ENCODE results near the gene ADRA2B. TPM values are rescaled to one million over a fixed set of nuclear protein-coding genes. Genes with fewer than 3 reads are reported as not detected.

The ADRA2B gene
- total RNA-seq, 6 donors from 2014 or later, result 0.15 to 1.0 (median 0.31) TPM

DNA sequence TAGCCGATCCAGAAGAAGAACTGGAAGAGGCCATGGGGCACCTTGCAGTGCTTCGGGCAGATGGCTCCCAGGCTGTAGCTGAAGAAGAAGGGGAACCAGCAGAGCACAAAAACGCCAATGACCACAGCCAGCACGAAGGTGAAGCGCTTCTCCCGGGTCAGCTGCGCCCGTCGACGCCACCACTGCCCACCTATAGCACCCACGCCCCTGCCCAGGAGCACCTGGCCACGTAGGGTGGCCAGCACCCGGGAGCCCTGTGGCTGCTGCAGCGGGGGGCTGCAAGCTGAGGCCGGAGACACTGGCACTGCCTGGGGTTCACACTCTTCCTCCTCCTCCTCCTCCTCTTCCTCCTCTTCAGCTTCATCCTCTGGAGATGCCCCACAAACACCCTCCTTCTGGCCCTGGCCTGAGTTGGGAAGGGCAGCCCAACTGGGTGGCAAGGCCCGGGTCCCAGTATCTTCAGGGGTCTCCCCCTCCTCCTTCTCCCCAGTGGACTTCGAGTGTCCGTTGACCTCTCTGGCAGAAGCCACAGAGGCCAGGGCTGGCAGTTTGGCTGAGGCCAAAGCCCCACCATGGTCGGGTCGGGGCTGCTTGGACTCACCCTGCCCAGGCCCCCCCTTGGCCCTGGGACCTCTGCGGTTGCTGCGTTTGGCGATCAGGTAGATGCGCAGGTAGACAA lies 1.3 kb downstream of the ADRA2B start:
- Histone ChIP-seq H3K27ac (no peak overlapping the region), H3K27me3 (peaks cover 0 to 22% (median 9%) of the 10 kb centered on the region in 4 donors), H3K4me1 (peaks cover 4 to 17% (median 13%) of the 10 kb centered on the region in 4 donors), H3K36me3 (no peaks in the 10 kb centered on the region), H3K9me3 (no peaks in the 10 kb centered on the region), H3K4me3 (no peak overlapping the region)
- 95 to 96% methylated on average over 22 to 24 of the region's 24 CpGs for WGBS, 2 donors
- ATAC-seq (ENCODE audit: low FRiP score in 2 of 2) (no peak), DNase-seq (no peak)
- TF ChIP-seq, protein P1, sequence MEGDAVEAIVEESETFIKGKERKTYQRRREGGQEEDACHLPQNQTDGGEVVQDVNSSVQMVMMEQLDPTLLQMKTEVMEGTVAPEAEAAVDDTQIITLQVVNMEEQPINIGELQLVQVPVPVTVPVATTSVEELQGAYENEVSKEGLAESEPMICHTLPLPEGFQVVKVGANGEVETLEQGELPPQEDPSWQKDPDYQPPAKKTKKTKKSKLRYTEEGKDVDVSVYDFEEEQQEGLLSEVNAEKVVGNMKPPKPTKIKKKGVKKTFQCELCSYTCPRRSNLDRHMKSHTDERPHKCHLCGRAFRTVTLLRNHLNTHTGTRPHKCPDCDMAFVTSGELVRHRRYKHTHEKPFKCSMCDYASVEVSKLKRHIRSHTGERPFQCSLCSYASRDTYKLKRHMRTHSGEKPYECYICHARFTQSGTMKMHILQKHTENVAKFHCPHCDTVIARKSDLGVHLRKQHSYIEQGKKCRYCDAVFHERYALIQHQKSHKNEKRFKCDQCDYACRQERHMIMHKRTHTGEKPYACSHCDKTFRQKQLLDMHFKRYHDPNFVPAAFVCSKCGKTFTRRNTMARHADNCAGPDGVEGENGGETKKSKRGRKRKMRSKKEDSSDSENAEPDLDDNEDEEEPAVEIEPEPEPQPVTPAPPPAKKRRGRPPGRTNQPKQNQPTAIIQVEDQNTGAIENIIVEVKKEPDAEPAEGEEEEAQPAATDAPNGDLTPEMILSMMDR (IDR thresholded peaks at IDR 0.05), result no peak

DNA sequence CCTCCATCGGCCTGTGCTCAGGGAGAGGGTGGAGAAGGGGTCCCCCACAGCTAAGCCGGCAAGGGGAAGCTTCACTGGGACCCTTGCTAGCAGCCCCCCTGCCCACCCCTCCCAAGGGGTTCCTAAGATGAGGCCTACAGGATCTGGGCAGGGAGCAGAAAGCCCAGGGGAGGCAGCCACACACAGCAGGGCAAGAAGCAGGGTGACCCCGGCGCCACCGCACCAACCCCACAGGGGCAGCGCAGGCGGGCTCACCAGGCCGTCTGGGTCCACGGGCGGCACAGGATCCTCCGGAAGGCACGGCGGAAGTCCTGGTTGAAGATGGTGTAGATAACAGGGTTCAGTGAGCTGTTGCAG lies 1.8 kb downstream of the ADRA2B start:
- H3K27me3 ChIP-seq, result peaks cover 0 to 22% (median 9%) of the 10 kb centered on the region in 4 donors
- 96% methylated on average over 13 of the region's 13 CpGs for WGBS, 2 donors

DNA sequence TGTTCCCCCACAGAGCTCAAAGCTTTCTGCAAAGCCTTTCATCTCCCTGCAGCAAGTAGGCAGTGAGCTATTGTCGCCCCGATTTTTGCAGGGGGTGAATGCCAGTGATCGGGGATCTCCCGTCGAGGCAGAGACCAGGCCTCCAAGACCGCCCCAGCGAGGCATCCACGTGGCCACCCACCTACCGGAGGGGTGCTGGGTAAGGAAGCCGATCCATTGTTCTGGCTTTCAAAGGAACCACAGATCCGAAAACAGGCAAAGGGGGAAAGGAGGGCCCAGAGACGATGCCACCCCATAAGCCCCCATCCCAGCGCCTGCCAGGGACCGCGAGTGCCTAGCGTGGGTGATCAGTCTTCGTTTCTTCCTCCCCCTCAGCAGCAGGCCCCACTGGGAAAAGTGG lies 2.4 kb downstream of the ADRA2B start:
- no peaks in the 10 kb centered on the region for H3K9me3 ChIP-seq
- H3K27me3 ChIP-seq, result peaks cover 0 to 22% (median 9%) of the 10 kb centered on the region in 4 donors
- H3K36me3 ChIP-seq, result no peaks in the 10 kb centered on the region
- H3K27ac ChIP-seq, result no peak overlapping the region
- WGBS, 2 donors, result 90 to 91% methylated on average over 16 to 17 of the region's 17 CpGs
- TF ChIP-seq EP300 (IDR thresholded peaks at IDR 0.05), result no peak
- no peak for TF ChIP-seq POLR2A (IDR thresholded peaks at IDR 0.05)
- TF ChIP-seq, protein P1 (IDR thresholded peaks at IDR 0.05), result no peak
- no peak for TF ChIP-seq POLR2AphosphoS5 (IDR thresholded peaks at IDR 0.05)
- DNase-seq, result no peak
- peaks cover 4 to 17% (median 13%) of the 10 kb centered on the region in 4 donors for H3K4me1 ChIP-seq
- ATAC-seq (ENCODE audit: low FRiP score in 2 of 2), result no peak
- H3K4me3 ChIP-seq, result no peak overlapping the region

More for the DNA sequence above, 1.8 kb downstream of the ADRA2B start:
- Histone ChIP-seq H3K27ac (no peak overlapping the region), H3K4me3 (no peak overlapping the region), H3K36me3 (no peaks in the 10 kb centered on the region), H3K4me1 (peaks cover 4 to 17% (median 13%) of the 10 kb centered on the region in 4 donors), H3K9me3 (no peaks in the 10 kb centered on the region)
- DNase-seq (peak in 1 of 2 donors; percentile 76), ATAC-seq (ENCODE audit: low FRiP score in 2 of 2) (no peak)
- TF ChIP-seq POLR2AphosphoS5 (IDR thresholded peaks at IDR 0.05), result no peak
- TF ChIP-seq EP300 (IDR thresholded peaks at IDR 0.05), result no peak
- no peak for TF ChIP-seq POLR2A (IDR thresholded peaks at IDR 0.05)
- TF ChIP-seq, protein P1 (IDR thresholded peaks at IDR 0.05), result no peak

DNA sequence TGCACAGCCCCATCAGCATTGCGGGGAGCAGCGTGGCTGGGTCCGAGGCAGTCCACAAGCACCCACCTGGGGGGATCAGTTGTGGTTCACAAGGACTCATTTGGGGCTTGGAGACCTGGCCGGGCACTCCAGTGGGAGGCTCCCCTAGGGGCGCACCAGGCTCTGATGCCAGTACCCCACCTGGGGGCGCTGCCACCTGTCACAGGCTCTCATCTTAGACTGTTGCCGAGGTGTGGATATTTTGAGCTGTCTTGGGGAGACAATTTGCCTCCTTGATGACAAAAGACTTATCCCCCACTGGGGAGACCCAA lies 3.0 kb downstream of the ADRA2B start:
- 80 to 95% methylated on average over 1 to 7 of the region's 7 CpGs for WGBS, 2 donors
- TF ChIP-seq POLR2A (IDR thresholded peaks at IDR 0.05), result no peak
- Histone ChIP-seq H3K27ac (no peak overlapping the region), H3K4me3 (no peak overlapping the region), H3K4me1 (peaks cover 6 to 17% (median 13%) of the 10 kb centered on the region in 4 donors), H3K9me3 (no peaks in the 10 kb centered on the region), H3K36me3 (no peaks in the 10 kb centered on the region), H3K27me3 (peaks cover 0 to 22% (median 9%) of the 10 kb centered on the region in 4 donors)
- DNase-seq, result no peak
- no peak for ATAC-seq (ENCODE audit: low FRiP score in 2 of 2)

DNA sequence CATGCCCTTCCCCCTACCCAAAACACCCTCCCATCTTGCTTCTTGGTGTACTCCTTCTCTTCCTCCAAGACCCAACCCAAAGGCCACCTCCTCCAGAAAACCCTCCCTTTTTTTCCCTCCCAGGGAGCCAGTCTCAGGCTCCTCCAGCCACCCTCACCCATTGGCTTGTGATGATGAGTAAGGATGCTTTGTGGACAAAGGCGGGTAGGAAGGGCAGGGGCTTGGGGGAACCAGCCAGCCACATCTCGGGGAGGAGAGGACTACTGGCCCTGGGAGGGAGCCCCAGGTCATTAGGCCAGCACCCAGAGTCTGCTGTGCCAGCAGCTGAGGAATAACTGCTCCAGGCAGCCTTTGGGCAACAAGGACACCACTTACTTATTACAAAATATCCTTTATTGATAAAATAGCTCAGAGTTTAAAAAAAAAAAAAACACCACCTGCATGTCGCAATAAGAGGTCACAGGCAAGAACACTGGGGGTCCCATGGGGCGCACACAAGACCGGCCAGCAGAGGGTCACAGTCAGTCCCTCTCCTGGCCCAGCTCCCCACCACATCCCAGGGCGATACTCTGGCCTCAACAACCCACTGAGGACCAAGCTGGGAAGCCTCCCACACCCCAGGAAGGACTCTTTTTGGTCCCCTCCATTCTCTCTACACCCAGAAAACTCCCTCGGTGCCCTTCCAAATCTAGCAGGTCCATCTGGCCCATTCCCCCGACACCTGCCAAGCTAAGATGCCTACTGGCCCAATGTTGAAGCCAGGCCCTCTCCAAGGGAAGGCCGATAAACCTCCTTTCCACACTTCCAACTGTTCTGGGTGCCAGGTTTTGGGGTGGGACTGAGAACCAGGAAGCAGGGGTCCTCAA lies 3.6 kb downstream of the ADRA2B start:
- H3K27me3 ChIP-seq, result peaks cover 0 to 18% (median 9%) of the 10 kb centered on the region in 4 donors
- H3K36me3 ChIP-seq, result no peaks in the 10 kb centered on the region
- no peak overlapping the region for H3K27ac ChIP-seq
- DNase-seq, result no peak
- H3K4me3 ChIP-seq, result no peak overlapping the region
- H3K4me1 ChIP-seq, result peaks cover 6 to 17% (median 13%) of the 10 kb centered on the region in 4 donors
- H3K9me3 ChIP-seq, result no peaks in the 10 kb centered on the region
- WGBS, 2 donors, result 89 to 91% methylated on average over 9 of the region's 9 CpGs
- no peak for ATAC-seq (ENCODE audit: low FRiP score in 2 of 2)
- TF ChIP-seq EP300 (IDR thresholded peaks at IDR 0.05) (no peak), POLR2AphosphoS5 (IDR thresholded peaks at IDR 0.05) (no peak), POLR2A (IDR thresholded peaks at IDR 0.05) (no peak)
- TF ChIP-seq, protein P1 (IDR thresholded peaks at IDR 0.05), result no peak

Data from upper lobe of left lung (tissue), 6 donors.